SU-DHL-6 (cell line): ENCODE results near the gene GZMM.

Experiments
- H2AFZ ChIP-seq: fragments of 200-600 bp; sonication (generic); 2 replicates; pipeline ENCODE4 v1.6.1; 2014; ENCODE audit warnings: low read depth, mild to moderate bottlenecking, moderate library complexity, mixed read lengths, antibody characterized with exemption, low read length; ENCODE audit not compliant: severe bottlenecking
- H3F3A ChIP-seq: fragments of 200-600 bp; shearing (Covaris generic); 2 replicates; pipeline ENCODE4 v1.6.0; 2016; ENCODE audit warnings: antibody characterized with exemption, mild to moderate bottlenecking; ENCODE audit not compliant: insufficient read depth
- H3K27ac ChIP-seq: fragments of 200-600 bp; sonication (generic); 2 replicates; pipeline ENCODE4 v1.5.1; 2016; ENCODE audit warnings: low read depth, mild to moderate bottlenecking, low read length, moderate library complexity, mixed read lengths
- H3K27me3 ChIP-seq: fragments of 200-600 bp; sonication (generic), shearing (Covaris generic); 2 replicates; pipeline ENCODE4 v1.6.0; 2014; ENCODE audit warnings: mild to moderate bottlenecking, low read length
- H3K36me3 ChIP-seq: fragments of 200-600 bp; sonication (generic); 2 replicates; pipeline ENCODE4 v1.6.1; 2014; ENCODE audit warnings: mild to moderate bottlenecking, low read length, mixed read lengths
- H3K4me2 ChIP-seq: fragments of 300-600, 200-600 bp; shearing (Covaris generic), sonication (generic); 2 replicates; pipeline ENCODE4 v1.6.0; 2014; ENCODE audit warnings: low read length, low read depth, mild to moderate bottlenecking; ENCODE audit not compliant: poor library complexity, severe bottlenecking
- H3K4me3 ChIP-seq: fragments of 200-600 bp; sonication (generic); 2 replicates; pipeline ENCODE4 v1.5.1; 2014; ENCODE audit warnings: antibody characterized with exemption, low read length, mild to moderate bottlenecking, mixed read lengths; ENCODE audit not compliant: insufficient read depth, poor library complexity, severe bottlenecking
- H3K79me2 ChIP-seq: fragments of 200-600 bp; sonication (generic); 2 replicates; pipeline ENCODE4 v1.6.1; 2014; ENCODE audit warnings: mild to moderate bottlenecking, low read length, moderate library complexity; ENCODE audit not compliant: insufficient read depth
- H3K9ac ChIP-seq: fragments of 200-600 bp; sonication (generic); 2 replicates; pipeline ENCODE4 v1.7.0; 2014; ENCODE audit warnings: mild to moderate bottlenecking, low read length
- H3K9me2 ChIP-seq: fragments of 200-600 bp; sonication (generic); replicated peaks from 2 replicates; pipeline ENCODE4 v1.6.1; 2014; ENCODE audit warnings: low read length; ENCODE audit not compliant: insufficient read depth
- H3K9me3 ChIP-seq: fragments of 200-600 bp; sonication (generic); 2 replicates; pipeline ENCODE4 v1.6.1; 2014; ENCODE audit warnings: low read length, mixed read lengths; ENCODE audit not compliant: insufficient read depth
- H4K20me1 ChIP-seq: fragments of 200-600 bp; sonication (generic); 2 replicates; pipeline ENCODE4 v1.6.1; 2014; ENCODE audit warnings: low read depth, mild to moderate bottlenecking, antibody characterized with exemption, low read length, moderate library complexity, mixed read lengths
- CTCF ChIP-seq: fragments of 200-600 bp; sonication (generic); IDR thresholded peaks from one replicate; pipeline ENCODE4 v1.5.1; 2017; ENCODE audit warnings: antibody characterized with exemption, mild to moderate bottlenecking, low read length, moderate library complexity; ENCODE audit not compliant: insufficient read depth, poor library complexity, severe bottlenecking
- EZH2phosphoT487 ChIP-seq: fragments of 200-600 bp; sonication (generic), shearing (Covaris generic); conservative IDR thresholded peaks from 2 replicates; pipeline ENCODE4 v1.6.1; 2018; ENCODE audit warnings: mild to moderate bottlenecking, antibody characterized with exemption, low read length, moderate library complexity, mixed read lengths

GZMM gene

GRCh38 chr19:530134-531008, 13.5 kb upstream of the GZMM start:
- H3K9ac ChIP-seq: peak overlapping the region; percentile 89
- peak overlapping the region; percentile 89 for H3K4me3 ChIP-seq
- H3K79me2 ChIP-seq: peaks cover 25% of the 10 kb centered on the region
- H4K20me1 ChIP-seq: no peaks in the 10 kb centered on the region
- no peaks in the 10 kb centered on the region for H3K27me3 ChIP-seq
- no peak for TF ChIP-seq EZH2phosphoT487
- TF ChIP-seq CTCF: no peak
- no peaks in the 10 kb centered on the region for H3K9me2 ChIP-seq
- no peaks in the 10 kb centered on the region for H3K36me3 ChIP-seq
- H3K4me2 ChIP-seq: peak overlapping the region; percentile 62
- H3K9me3 ChIP-seq: no peaks in the 10 kb centered on the region
- H2AFZ ChIP-seq: peak overlapping the region; percentile 92
- H3F3A ChIP-seq: no peaks in the 10 kb centered on the region
- H3K27ac ChIP-seq: no peak overlapping the region

GRCh38 chr19:531009-531752, 12.7 kb upstream of the GZMM start:
- Histone ChIP-seq H3K9me2 (no peaks in the 10 kb centered on the region), H2AFZ (peak overlapping the region; percentile 92), H3F3A (no peaks in the 10 kb centered on the region), H3K79me2 (peaks cover 25% of the 10 kb centered on the region), H3K27me3 (no peaks in the 10 kb centered on the region), H3K4me3 (peak overlapping the region; percentile 89), H3K9ac (peak overlapping the region; percentile 89), H3K4me2 (peak overlapping the region; percentile 62), H3K9me3 (no peaks in the 10 kb centered on the region), H3K36me3 (no peaks in the 10 kb centered on the region), H3K27ac (peak overlapping the region; percentile 68), H4K20me1 (no peaks in the 10 kb centered on the region)
- no peak for TF ChIP-seq CTCF
- no peak for TF ChIP-seq EZH2phosphoT487

GRCh38 chr19:531753-532560, 11.9 kb upstream of the GZMM start, which contains the start of gene CDC34:
Gene CDC34, plus strand, starts transcription at chr19:531760. Its CDS starts 172 bp downstream, at chr19:531932.
- Histone ChIP-seq H4K20me1 (no peaks in the 10 kb centered on the region), H3K9me2 (no peaks in the 10 kb centered on the region), H2AFZ (peak within 1 kb of the TSS; percentile 92), H3K36me3 (no peaks in the 10 kb centered on the region), H3K4me2 (peak within 1 kb of the TSS; percentile 82), H3K4me3 (peak within 1 kb of the TSS; percentile 89), H3K27ac (peak within 1 kb of the TSS; percentile 68), H3K9me3 (no peaks in the 10 kb centered on the region), H3K9ac (peak within 1 kb of the TSS; percentile 89), H3F3A (no peaks in the 10 kb centered on the region), H3K27me3 (no peaks in the 10 kb centered on the region), H3K79me2 (peaks cover 25% of the 10 kb centered on the region)
- TF ChIP-seq EZH2phosphoT487 (no peak), CTCF (no peak)
